ENCODE results near the gene ALG8.
"Not testable (repeated sequence)": the region's sequence is repeated elsewhere in the genome, so short reads cannot be mapped to it uniquely, and the experiment has no call there.

The ALG8 gene

DNA sequence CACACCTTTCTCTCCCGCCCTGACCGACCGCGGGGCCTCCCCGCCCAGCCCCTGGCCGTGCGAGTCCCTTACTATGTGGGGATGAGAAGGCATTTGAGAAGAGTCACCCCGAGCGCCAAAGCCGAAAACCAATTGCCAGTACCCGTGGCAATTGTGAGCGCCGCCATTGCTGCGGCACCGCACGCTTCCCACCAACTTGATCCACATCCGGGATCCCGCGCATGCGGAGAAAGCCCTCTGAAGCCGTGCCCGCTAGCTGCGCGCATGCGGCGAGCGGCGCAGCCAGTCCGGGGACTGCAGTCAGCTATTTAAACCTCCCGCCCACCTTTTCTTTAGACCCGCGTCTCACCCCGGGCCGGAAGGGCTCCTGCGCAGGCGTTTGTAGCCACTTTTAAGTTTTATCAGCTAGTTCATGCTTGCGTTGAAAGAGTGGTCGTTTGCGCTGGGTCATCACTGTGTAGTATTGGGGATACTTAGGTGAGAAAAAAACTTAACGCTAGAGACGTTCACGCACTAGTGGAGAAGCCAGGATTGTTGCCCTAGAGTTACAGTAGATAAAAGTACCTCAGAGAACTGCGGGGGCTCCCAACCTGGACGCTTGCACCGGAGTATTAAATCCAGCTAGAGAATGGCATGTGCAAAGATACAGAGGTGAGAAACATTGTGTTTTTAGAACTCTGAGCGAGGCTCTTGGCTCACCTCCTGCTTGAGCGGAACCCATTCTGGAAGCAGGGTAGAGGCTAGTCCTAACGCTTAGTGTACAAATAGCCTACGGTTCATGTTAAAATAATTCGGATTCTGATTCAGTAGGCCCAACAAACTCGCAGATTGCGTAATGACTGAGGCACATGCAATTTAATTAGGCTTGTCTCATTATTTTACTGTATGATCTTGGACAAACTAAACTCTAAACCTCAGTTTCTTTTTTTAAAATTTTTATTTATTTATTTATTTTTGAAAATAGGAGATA, at the start of gene ALG8:
Gene ALG8, minus strand, starts transcription at position 205 of the 970 bp plus-strand sequence. Its CDS starts 38 bp downstream, at position 167.
- ATAC-seq = peak; percentile 96

DNA sequence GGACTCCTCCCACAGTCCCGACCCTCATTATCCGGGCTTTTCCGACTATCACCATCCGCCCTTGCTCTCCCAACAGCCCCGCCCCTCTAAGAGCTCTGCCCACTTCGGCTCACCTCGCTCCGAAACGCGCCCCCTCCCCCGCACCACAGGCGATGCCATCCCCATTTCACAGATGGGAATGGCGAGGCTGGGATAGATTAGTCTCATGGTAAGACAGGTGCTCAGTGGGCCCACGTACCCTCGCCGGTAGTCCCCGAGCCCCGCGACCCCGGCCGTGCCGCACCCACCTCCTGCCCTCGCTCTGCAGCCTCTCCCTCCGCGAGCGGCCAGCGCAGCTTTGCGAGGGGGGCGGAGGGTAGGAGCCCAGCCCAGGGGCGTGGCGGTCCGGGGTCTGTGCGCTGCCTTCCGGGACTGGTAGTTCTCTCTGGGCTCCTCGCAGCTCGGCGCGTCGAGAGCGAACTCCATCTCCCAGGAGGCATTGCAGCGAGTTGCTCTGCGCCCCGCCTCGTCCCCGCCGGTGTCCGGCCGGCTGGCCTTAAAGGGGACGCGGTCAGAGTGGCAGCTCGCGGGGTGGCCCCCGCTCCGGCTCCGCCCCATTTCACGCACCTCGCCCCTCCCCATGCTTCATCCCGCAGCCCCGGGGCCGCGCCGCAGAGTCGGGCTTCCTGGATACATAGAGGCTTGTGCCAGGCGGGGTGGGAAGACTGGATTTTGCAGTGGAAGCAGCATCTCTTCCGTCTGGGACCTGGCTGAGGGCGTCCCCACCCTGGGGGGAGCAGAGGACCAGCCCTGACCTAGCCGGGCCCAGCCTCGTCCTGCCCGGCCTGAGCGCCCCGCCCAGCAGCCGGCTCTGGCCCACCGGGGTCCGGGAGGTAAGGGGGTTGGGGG, 49.1 kb upstream of the ALG8 start, which contains the start of the genes KCTD21 and USP35:
Gene KCTD21, minus strand, starts transcription at position 341 of the 888 bp plus-strand sequence. CDS start 14,072 bp downstream, outside the sequence.
Gene USP35, plus strand, starts transcription at position 634 of the 888 bp plus-strand sequence. CDS start 7,327 bp downstream, outside the sequence.
- ATAC-seq = peak; percentile 94
- peak; percentile 93 for DNase-seq

More for the DNA sequence above, at the start of gene ALG8:
- DNase-seq = peak; percentile 96

DNA sequence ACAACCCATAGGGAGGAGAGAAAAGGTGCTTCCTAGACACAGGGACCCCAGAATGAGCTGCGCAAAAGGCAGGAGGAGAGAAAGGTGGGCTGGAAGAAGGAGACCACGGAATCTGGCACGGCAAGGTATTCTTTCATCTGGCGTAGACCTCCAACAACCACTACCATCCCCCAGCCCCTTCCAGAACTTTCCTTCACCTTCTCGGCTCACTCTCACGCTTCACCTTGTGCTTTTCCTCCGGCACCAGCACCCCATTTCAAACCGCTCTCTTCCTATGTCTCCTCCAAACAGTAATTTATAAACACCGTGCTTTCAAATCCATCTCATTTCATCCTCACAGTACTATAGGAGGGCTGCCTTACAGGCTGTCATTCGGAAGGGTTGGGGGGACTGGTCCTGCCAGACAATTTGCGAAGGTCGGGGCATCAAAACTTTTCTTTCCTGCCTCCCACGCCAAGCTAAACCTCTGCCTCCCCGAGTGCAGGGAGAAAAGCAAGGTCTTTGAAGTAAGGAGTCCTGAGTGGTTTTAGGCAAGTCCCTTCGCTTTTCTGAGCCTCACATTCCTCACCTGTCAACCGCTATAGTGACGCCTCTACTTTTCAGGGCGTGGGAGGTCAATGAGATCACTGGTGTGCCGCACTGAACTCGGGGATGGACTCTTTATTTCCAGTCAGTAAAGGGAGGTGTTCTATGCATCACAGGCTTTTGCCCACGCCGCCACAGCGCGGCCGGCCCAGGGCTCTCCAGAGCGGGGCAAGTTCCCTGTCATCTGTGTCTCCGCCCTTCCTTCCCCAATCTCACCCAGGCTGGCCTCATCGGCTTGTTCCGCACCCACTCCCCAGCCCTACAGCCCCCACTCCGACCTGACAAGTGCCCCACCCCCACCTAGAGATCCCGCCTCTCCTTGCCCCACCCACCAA, 48.2 kb upstream of the ALG8 start:
- DNase-seq = peak; percentile 78
- ATAC-seq = peak; percentile 75

DNA sequence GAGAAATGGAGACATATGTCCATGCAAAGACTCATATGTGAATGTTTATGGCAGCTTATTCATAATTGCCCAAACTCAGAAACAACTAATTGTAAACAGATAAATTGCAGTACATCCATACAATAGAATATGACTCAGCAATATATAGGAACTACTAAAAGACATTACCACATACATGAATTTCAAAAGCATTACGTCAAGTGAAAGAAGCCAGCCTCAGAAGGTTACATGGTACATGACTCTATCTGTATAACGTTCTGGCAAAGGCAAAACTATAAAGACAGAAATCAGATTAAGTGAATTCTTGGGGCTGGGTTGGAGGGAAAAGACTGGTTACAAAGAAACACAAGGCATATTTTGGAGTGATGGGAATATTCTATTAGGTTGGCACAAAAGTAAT, 41.8 kb upstream of the ALG8 start:
- ATAC-seq (no peak), DNase-seq (no peak)

DNA sequence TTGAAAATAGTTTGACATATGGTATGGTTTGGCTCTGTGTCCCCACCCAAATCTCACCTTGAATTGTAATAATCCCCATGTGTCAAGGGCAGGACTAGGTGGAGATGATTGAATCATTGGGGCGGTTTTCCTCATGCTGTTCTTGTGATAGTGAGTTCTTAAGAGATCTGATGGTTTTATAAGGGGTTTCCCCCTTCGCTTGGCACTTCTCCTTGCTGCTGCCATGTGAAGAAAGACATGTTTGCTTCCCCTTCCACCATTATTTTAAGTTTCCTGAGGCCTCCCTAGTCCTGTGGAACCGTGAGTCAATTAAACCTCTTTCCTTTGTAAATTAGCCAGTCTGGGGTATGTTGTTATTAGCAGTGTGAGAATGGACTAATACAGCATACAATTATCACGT, 41.3 kb upstream of the ALG8 start:
- DNase-seq (no peak), ATAC-seq (no peak)

DNA sequence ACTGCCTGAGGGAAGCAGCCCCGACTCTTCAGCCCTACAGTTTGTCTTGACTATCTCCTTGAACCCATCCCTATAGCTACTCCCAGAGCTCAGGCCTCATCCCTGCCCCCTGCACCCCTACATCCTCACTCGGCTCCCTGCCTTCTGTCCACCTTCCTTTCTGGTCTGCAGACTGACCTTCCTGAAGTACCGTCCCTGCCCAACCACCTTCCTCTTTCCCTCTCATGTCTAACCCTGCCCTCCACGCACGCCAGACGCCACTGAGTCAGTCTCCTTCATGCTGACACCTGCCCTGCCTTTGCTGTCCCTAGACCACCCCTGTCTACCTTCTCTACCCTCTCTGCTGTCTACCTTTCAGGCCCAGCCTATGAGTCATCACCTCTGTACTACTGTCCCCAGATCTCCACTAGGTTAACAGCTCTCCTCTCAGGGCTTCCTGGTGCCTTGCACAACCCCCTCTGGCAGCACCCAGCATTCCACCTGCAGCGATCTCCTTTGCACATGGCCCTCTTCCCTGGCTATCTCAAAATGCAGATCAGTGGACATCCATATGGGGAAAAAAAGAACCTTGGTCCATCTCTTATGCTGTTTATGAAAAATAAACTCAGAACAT, 40.1 kb upstream of the ALG8 start:
- DNase-seq (no peak), ATAC-seq (no peak)

DNA sequence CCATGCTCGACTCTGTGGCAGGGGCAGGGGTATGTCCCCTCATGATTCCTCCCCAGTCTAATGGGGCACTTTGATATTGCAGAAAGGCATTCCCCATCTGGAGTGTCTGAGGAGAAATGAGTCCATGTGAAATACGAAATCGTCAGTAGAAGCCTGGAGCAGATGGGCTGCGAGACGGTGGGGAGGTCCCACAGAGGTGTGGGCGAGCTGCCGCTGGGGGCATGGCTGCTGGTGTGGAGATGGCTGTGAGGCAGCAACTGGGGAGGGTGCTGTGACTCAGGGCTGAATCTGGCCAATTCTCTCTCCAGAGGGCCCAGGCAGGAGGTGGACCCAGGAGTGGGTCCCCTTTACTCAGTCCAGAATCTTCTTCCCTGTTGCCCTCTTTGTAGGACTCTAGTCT, 37.8 kb upstream of the ALG8 start:
- no peak for DNase-seq
- ATAC-seq = no peak

DNA sequence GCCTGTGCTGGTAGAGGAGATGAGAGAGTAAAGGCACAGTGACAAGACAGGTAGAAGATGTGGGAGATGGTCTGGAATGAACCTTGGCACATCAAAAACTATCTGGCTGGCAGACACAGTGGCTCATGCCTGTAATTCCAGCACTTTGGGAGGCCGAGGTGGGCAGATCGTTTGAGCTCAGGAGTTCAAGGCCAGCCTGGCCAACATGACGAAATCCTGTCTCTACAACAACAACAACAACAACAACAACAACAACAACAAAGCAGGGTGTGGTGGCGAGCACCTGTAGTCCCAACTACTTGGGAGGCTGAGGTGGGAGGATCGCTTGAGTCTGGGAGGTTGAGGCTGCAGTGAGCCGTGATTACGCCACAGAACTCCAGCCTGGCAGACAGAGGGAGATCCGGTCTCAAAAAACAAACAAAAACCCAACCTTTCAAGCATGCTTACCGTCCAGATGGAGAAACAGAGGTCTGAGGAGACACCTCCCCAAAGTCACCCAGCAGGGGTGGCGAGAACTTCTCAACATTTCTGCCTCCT, 37.2 kb upstream of the ALG8 start:
- ATAC-seq = no peak
- DNase-seq = no peak

DNA sequence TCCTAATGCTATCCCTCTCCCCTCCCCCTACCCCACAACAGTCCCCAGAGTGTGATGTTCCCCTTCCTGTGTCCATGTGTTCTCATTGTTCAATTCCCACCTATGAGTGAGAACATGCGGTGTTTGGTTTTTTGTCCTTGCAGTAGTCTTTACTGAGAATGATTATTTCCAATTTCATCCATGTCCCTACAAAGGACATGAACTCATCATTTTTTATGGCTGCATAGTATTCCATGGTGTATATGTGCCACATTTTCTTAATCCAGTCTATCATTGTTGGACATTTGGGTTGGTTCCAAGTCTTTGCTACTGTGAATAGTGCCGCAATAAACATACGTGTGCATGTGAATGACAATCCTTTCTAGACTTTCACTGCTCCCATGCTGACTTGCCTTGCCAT, 36.4 kb upstream of the ALG8 start:
- not testable (repeated sequence) for DNase-seq, ATAC-seq

DNA sequence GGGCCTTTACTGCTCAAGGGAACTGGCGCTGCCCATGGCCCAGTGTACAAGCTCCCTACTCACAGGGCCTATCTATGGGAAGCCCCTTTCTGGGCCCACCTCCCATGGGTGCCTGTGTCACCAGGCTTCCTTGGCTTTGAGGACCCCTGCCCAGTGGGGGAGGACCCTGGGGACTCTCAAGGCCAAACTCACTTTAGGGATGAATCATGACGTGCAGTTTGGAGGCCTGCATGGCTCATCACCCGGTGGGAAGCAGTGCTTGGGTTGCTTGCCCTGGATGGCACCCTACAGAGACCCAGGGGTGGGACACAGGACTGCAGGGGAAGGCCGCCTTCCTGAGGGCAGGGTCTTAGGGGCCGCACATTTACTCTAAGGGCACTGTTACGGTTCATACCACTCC, 32.5 kb upstream of the ALG8 start:
- no peak for ATAC-seq
- no peak for DNase-seq

DNA sequence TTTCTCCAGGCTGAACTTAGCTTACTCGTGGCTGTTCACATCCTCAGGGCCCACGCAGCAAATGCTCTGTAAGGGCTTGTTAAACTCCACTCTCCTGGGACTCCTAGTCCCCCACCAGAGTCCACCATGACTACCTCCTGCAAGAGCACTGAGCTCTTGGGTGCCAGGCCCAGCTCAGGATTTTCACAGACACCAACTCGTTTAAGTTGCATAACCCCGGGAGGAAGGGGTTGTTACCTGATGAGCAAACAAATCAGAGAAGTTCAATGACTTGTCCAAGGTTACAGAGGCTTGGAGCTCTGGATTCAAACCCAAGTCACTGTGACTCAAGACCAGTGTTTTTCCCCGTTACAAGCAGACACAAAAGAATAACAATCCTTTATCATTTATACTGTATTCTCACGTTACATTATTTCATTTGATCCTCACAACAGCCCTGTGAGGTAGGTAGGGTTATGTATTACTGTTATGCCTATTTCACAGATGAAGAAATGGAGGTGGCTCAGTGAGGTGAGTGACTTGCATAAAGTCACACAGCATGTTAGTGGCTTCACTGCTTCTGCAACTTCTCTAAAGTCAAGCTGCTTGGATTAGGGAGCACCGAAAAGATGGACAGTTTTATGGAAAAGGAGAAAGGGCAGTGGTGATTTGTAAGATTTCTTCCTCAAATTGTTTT, 31.6 kb upstream of the ALG8 start:
- DNase-seq (no peak), ATAC-seq (no peak)

DNA sequence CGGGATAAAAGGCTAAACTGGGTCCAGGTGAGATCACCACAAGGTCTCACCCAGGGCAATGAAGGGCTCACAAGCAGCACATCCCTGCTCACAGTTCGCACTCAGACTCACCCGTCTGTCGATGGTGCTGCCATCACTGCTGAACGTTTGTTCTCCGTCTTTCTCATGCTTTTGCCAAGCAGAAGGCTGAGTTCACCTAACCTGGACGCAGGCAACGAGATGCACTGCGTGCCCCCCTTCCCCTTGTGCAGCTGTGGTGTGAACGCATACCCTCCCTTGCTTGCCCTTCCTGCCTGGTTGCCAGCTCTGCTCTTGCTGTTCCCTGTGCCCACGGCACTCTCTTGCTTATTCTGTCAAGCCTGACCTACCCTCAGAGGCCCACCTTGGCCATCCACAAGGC, 31.0 kb upstream of the ALG8 start:
- DNase-seq (no peak), ATAC-seq (no peak)

DNA sequence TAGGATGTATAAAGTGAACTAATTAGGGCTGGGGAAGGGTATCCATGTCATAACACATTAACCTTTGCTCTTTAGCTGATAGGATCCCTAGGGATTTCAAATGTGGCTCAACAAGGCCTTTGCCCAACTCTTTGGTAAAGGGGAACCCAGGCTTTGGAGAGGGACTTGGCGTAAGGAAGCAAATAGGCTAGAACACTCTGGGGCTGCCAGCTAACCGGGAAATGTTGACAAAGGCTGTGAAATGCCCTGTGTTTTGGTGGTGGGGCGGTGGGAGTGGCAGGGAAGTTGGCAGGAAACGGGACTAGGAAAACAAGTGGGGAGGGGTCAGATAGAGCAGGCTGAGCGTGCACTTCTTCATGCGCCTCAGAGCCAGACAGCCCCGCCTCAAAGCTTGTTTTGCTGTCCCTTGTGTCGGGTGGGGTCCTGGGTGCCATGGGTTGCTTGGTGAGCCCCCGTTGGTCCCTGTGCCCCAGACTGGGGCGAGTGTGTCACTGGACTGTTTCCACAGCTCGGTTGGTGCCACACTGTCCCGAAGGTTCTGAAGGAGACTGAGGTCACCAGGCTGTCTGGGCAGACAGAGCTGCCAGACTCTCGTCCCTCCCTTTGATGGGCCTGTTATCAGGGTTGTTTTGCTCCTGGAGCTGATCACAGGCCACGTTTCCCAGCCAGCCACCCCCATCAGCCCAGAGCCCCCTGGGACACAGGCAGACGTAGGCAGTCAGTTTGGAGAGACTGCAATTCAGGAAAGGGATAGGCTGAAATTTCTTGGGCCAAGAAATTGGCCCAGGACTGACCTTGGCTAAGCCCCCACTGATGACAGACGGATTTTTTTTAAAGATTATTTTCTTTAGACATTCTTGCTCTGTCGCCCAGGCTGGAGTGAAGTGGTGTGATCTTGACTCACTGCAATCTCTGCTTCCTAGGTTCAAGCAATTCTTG, 29.4 kb upstream of the ALG8 start:
- DNase-seq (no peak), ATAC-seq (no peak)

DNA sequence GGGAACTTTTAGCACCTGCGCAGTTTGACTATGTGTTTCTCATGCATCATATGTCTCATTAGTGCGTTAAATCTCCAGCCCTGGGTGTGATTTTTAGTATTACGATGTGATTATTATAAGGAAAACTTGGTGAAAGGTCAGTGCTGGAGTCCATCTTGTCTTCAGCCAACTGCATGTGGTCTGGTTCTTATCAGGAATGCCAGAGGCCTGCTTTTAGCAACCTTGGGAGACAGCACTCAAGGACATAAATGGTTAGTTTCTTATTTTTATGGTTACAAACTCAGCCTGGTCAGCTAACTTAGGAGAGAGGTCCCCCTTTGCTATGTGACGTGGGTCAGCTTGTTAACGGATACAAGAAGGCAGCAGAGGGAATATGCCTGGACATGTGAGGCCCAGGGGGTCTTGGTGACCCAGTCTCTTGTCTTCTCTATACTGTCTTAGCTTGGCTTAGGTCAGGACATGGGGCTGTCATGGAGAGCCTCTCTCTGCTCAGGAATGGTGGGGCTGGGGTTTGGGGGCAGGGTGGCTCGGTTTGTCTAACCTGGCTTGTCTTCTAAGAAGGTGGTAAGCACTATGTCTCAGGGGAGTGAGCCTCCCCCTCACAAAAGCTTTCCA, 27.5 kb upstream of the ALG8 start:
- DNase-seq (no peak), ATAC-seq (no peak)

DNA sequence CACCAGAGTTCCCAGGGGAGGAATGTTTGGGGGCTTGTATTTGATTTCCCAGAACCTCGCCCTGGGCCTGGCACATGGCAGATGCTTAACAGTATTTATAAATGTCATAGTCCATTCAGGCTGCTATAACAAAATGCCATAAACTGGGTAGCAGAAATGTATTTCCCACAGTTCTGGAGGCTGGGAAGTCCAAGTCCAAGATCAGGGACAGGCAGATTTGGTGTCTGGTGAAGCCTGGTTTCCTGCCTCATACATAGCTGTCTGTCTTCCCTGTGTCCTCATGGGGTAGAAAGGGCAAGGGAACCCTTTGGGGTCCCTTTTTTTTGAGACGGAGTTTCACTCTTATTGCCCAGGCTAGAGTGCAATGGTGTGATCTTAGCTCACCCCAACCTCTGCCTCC, 25.0 kb upstream of the ALG8 start:
- ATAC-seq (no peak), DNase-seq (no peak)

DNA sequence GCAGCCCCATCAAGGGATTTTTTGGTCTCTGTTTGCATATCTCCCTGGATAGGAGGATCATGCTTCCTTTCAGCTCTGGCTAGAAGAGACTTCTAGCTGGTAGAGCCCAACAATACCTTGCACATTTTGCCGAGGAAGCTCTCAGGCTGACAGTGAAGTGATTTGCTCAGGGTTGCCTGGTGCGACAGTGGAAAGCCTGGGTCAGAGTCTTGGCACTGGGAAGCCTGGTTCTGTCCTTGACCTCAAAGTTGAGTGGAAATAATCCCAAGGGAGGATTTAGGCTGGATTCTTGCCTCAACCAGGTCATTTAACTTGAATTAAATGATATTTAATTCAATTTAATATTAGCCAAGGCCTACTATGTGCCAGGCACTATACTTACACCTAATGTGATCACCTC, 24.4 kb upstream of the ALG8 start:
- ATAC-seq (no peak), DNase-seq (no peak)

DNA sequence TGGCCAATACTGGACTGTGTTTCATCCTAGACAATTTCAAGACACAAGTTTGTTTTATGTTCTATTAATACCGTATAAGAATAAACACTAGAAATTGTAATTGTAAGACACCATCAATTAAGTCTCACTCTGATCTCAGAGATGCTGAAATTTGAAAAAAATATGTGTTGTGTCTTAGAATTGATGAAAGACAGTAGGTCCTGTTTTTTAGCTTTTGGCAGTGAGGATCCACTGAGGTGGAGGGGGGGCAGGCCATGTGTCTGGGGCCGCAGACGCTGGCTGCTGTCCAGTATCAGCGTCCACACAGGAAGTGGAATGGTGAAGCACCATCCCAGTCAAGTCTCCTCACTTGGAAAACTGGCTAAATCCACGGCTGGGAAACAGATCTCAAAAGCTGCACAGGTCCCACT, 22.5 kb upstream of the ALG8 start:
- no peak for ATAC-seq

DNA sequence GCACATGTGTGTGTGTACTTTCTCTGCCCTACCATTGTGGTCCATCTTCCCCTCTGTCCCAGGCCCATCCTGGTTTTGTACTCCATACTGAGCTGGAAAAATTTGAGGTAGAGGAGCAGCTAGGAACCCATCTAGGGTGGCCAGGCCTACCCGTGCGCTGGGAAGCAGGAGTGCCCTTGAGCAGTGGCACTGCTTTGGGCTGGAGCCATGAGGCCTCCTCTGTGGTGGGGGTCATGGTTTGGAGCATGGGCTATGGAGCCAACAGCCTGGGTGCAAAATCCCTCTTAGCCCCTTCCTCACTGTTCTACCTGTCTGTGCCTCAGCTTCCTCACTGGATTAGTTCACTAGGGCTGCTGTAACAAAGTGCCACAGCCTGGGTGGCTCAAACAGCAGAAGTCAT, 21.9 kb upstream of the ALG8 start:
- ATAC-seq = peak; percentile 14
- no peak for DNase-seq

More for the DNA sequence above, 22.5 kb upstream of the ALG8 start:
- DNase-seq = no peak

DNA sequence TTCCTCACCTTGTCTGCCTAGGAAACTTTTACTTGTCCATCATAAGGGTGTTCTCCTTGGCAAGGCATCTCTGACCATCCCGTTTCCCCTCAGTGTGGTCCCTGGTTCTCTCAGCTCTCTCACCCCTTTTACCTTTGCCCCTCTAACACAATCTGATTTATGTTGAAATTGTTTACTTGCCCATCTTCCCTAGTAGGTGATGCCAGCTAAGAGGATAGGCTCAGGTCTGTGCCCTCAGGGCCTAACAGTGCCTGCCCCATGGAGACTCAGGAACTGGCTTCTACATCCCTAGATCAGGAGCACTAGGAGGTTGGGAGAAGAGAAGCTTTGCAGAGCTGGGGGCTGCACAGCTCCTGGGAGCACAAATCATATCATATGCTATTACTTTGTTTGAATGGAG, 21.1 kb upstream of the ALG8 start:
- ATAC-seq = no peak
- DNase-seq = no peak

Measured in stimulated activated naive CD8-positive, alpha-beta T cell treated with anti-CD3 and anti-CD28 coated beads, Interleukin-15, Interleukin-2, amounts not matched to agents 100 U/mL and 50 U/mL, for 24 hours (primary cell).